ENCODE data around the gene RASAL1. TPM values are rescaled to one million over a fixed set of nuclear protein-coding genes. Genes with fewer than 3 reads are reported as not detected.

Gene RASAL1
- total RNA-seq, 1 donor from 2014 or later, result 2.2 TPM

GRCh38 chr12:113092607-113093408 is 42.8 kb downstream of the RASAL1 start:
- Mint-ChIP-seq H3K4me1 (ENCODE audit: low read depth) (peaks cover 7% of the 10 kb centered on the region), H3K27me3 (ENCODE audit: low read depth) (no peaks in the 10 kb centered on the region), H3K36me3 (ENCODE audit: low read depth) (no peaks in the 10 kb centered on the region), H3K27ac (no peak overlapping the region), H3K4me3 (ENCODE audit: low read depth) (no peak overlapping the region), H3K9me3 (no peaks in the 10 kb centered on the region)
- intact Hi-C loops (cut with micrococcal nuclease), result no loop called here
- no peak for DNase-seq (ENCODE audit: low spot score)

- peaks cover 10% of the 10 kb centered on the region for H3K4me1 Mint-ChIP-seq (ENCODE audit: low read depth)
- no peak for DNase-seq (ENCODE audit: low spot score)
- no peak overlapping the region for H3K4me3 Mint-ChIP-seq (ENCODE audit: low read depth)
- intact Hi-C loops (cut with micrococcal nuclease), result no loop called here
- no peaks in the 10 kb centered on the region for H3K9me3 Mint-ChIP-seq
- H3K27me3 Mint-ChIP-seq (ENCODE audit: low read depth), result no peaks in the 10 kb centered on the region
- no peaks in the 10 kb centered on the region for H3K36me3 Mint-ChIP-seq (ENCODE audit: low read depth)
- H3K27ac Mint-ChIP-seq, result no peak overlapping the region
These were observed 44.1 kb downstream of the RASAL1 start for GRCh38 chr12:113091506-113091905.

DNA sequence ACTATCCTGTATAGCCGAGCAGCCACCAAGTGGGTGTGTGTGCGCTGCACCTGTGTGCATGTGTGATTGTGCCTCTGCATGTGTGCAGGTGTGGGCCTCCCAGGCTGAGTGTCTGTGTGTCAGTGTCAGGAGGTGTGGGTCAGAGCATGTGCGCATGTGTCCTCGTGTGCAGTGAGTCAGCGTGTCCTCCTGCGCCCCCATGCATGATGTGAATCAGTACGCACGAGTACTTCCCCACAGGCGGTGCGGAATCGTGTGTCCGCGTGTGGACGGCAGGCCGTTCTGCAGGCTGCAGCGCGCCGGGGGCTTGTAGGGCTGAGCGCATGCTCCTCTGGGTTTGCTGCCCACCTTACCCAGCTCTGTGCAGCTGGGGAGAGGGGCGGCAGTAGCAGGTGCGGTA is 44.8 kb downstream of the RASAL1 start:
- no peak for DNase-seq (ENCODE audit: low spot score)
- Mint-ChIP-seq H3K27ac (no peak overlapping the region), H3K27me3 (ENCODE audit: low read depth) (no peaks in the 10 kb centered on the region), H3K36me3 (ENCODE audit: low read depth) (no peaks in the 10 kb centered on the region), H3K4me3 (ENCODE audit: low read depth) (no peak overlapping the region), H3K4me1 (ENCODE audit: low read depth) (peaks cover 14% of the 10 kb centered on the region), H3K9me3 (no peaks in the 10 kb centered on the region)
- intact Hi-C loops (cut with micrococcal nuclease), result no loop called here

- Mint-ChIP-seq H3K27ac (no peak overlapping the region), H3K36me3 (ENCODE audit: low read depth) (no peaks in the 10 kb centered on the region), H3K27me3 (ENCODE audit: low read depth) (no peaks in the 10 kb centered on the region), H3K9me3 (no peaks in the 10 kb centered on the region), H3K4me3 (ENCODE audit: low read depth) (no peak overlapping the region), H3K4me1 (ENCODE audit: low read depth) (peaks cover 14% of the 10 kb centered on the region)
- intact Hi-C loops (cut with micrococcal nuclease), result no loop called here
- no peak for DNase-seq (ENCODE audit: low spot score)
These were observed 45.7 kb downstream of the RASAL1 start for GRCh38 chr12:113089839-113090238.

DNA sequence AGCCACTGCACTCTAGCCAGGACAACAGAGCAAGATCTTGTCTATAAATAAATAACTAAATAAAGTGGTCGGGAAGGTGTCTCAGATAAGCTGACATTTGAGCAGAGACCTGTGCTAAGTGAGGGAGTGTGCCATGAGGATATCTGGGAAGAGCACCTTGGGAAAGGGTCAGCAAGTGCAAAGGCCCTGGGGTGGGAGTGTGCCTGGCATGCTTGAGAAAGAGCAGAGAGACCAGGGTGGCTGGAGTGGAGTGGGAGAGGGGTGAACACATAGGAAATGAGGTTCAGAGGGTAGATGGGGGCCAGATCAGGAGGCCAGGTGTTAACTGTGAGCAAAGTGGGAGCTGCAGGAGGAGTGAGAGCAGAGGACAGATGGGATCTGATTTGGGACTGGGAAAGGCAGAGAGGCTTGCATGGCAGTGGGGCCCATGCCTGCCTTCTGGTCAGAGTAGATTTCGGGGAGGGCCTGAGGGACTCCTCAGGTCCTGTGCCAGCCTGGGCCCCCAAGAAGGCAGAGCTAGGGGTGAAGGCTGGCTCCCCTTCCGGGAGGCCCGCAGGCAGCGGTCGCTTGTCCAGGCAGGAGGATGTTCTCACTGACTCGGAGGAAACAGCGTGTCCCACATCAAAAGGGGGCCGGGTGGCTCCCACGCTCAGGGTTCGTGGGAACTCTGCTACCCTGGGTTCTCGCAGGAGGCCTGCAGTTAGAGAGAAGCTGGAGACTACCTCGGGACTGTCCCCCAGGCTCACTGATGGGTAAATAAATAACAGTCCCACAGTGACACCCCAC is 46.4 kb downstream of the RASAL1 start:
- intact Hi-C loops (cut with micrococcal nuclease), result no loop called here
- H3K27ac Mint-ChIP-seq, result no peak overlapping the region
- H3K9me3 Mint-ChIP-seq, result no peaks in the 10 kb centered on the region
- no peaks in the 10 kb centered on the region for H3K36me3 Mint-ChIP-seq (ENCODE audit: low read depth)
- no peak for DNase-seq (ENCODE audit: low spot score)
- no peak overlapping the region for H3K4me3 Mint-ChIP-seq (ENCODE audit: low read depth)
- no peaks in the 10 kb centered on the region for H3K27me3 Mint-ChIP-seq (ENCODE audit: low read depth)
- H3K4me1 Mint-ChIP-seq (ENCODE audit: low read depth), result peaks cover 14% of the 10 kb centered on the region

DNA sequence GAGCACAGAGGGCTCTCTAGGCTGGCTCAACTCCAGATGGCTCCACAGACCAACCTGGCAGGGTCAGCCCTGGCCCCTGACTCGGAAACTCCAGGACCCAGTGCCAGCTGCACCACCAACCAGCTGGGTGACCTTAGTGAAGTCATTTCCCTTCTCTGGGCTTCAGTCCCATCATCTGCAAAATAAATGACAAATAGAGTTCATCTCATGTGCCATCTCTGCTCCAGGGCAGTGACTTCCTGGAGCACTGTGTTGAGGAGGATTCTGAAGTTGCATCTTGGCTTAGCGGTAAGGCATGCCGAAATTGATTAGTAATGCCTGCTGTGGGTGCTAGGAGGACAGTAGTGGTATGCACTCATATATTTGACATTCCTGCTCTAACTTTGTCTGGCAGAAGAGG is 47.5 kb downstream of the RASAL1 start:
- Mint-ChIP-seq H3K4me3 (ENCODE audit: low read depth) (no peak overlapping the region), H3K36me3 (ENCODE audit: low read depth) (no peaks in the 10 kb centered on the region), H3K4me1 (ENCODE audit: low read depth) (peaks cover 14% of the 10 kb centered on the region), H3K27me3 (ENCODE audit: low read depth) (no peaks in the 10 kb centered on the region), H3K27ac (no peak overlapping the region), H3K9me3 (no peaks in the 10 kb centered on the region)
- intact Hi-C loops (cut with micrococcal nuclease), result no loop called here
- no peak for DNase-seq (ENCODE audit: low spot score)

DNA sequence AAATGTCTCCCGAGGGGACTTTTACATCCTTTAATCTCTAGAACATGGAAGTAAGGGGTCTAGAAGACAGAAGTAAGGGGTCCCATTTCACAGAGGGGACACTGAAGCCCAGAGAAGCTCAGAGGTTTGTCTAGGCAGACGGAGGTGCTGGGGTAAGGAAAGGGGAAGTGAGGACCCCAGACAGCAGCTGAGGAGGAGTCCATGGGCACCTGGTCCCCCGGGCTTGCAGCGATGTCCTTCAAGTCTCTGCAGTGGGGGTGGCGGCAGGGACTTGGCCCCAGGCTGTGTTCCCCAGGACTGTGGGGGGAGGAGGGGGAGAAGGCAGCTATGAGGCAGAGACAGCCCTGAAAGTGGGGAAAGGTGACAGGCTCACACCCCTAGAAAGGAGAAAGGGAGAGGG is 48.4 kb downstream of the RASAL1 start:
- H3K9me3 Mint-ChIP-seq, result no peaks in the 10 kb centered on the region
- no peaks in the 10 kb centered on the region for H3K27me3 Mint-ChIP-seq (ENCODE audit: low read depth)
- no peak overlapping the region for H3K4me3 Mint-ChIP-seq (ENCODE audit: low read depth)
- H3K36me3 Mint-ChIP-seq (ENCODE audit: low read depth), result no peaks in the 10 kb centered on the region
- intact Hi-C loops (cut with micrococcal nuclease), result no loop called here
- no peak for DNase-seq (ENCODE audit: low spot score)
- H3K4me1 Mint-ChIP-seq (ENCODE audit: low read depth), result peaks cover 14% of the 10 kb centered on the region
- no peak overlapping the region for H3K27ac Mint-ChIP-seq

- Mint-ChIP-seq H3K9me3 (no peaks in the 10 kb centered on the region), H3K4me3 (ENCODE audit: low read depth) (no peak overlapping the region), H3K27ac (no peak overlapping the region), H3K4me1 (ENCODE audit: low read depth) (peaks cover 14% of the 10 kb centered on the region), H3K36me3 (ENCODE audit: low read depth) (no peaks in the 10 kb centered on the region), H3K27me3 (ENCODE audit: low read depth) (no peaks in the 10 kb centered on the region)
- no peak for DNase-seq (ENCODE audit: low spot score)
- intact Hi-C loops (cut with micrococcal nuclease), result no loop called here
These were observed 49.1 kb downstream of the RASAL1 start for GRCh38 chr12:113086249-113087164.

DNA sequence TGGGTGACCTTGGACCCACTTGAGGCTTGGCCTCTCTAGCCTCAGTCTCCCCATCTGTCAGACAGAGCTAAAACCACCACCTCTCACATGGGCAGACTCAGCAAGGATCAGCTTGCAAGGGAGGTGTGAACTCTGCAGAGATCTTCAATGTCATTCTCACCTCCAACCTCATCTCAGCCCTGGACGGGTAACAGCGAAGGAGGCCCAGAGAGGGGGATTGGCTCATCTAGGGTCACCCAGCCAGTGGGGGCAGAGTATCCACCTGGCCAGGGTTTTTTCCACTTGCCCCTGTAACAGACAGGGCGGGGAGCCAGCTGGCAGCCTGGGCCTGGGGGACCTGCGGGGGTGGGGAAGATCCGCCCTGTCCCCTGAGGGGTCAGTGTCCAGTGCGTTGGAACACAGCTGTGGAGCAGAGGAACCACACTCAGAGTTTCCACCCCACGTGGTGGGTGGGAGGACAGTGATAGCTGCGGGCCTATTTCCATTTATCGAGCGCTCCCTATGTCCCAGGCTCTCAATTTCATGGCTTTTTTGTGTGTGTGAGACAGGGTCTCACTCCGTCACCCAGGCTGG is 51.6 kb downstream of the RASAL1 start:
- Mint-ChIP-seq H3K27me3 (ENCODE audit: low read depth) (no peaks in the 10 kb centered on the region), H3K27ac (no peak overlapping the region), H3K9me3 (no peaks in the 10 kb centered on the region), H3K4me1 (ENCODE audit: low read depth) (peaks cover 7% of the 10 kb centered on the region), H3K4me3 (ENCODE audit: low read depth) (no peak overlapping the region), H3K36me3 (ENCODE audit: low read depth) (no peaks in the 10 kb centered on the region)
- DNase-seq (ENCODE audit: low spot score), result no peak
- intact Hi-C loops (cut with micrococcal nuclease), result no loop called here

- Mint-ChIP-seq H3K27me3 (ENCODE audit: low read depth) (no peaks in the 10 kb centered on the region), H3K4me1 (ENCODE audit: low read depth) (peaks cover 7% of the 10 kb centered on the region), H3K9me3 (no peaks in the 10 kb centered on the region), H3K27ac (no peak overlapping the region), H3K4me3 (ENCODE audit: low read depth) (no peak overlapping the region), H3K36me3 (ENCODE audit: low read depth) (no peaks in the 10 kb centered on the region)
- DNase-seq (ENCODE audit: low spot score), result no peak
- intact Hi-C loops (cut with micrococcal nuclease), result no loop called here
These were observed 52.9 kb downstream of the RASAL1 start for GRCh38 chr12:113082486-113083148.

DNA sequence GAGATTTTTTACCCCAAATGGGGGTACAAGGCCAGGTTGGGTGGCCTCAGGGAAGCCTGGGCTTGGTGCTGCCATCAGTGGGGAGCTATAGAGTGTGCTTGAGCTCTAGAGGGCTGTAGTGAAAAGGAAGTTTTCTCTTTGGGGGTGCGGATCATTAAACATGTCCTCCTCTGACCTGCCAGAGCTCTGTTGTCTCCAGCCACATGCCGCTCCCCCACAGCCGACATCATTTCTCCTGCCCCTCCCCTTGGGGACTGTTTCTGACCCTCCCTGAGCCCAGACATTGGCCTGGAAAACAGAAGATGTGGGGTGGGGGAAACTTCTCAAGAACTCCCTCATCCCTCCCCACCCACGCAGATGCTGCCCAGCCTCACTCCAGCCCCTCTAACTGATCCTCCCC is 53.7 kb downstream of the RASAL1 start:
- Mint-ChIP-seq H3K27ac (no peak overlapping the region), H3K4me1 (ENCODE audit: low read depth) (peaks cover 4% of the 10 kb centered on the region), H3K27me3 (ENCODE audit: low read depth) (no peaks in the 10 kb centered on the region), H3K4me3 (ENCODE audit: low read depth) (no peak overlapping the region), H3K9me3 (no peaks in the 10 kb centered on the region), H3K36me3 (ENCODE audit: low read depth) (no peaks in the 10 kb centered on the region)
- no peak for DNase-seq (ENCODE audit: low spot score)
- intact Hi-C loops (cut with micrococcal nuclease), result no loop called here

GRCh38 chr12:113077859-113078255 is 57.7 kb downstream of the RASAL1 start:
- H3K4me1 Mint-ChIP-seq (ENCODE audit: low read depth), result no peaks in the 10 kb centered on the region
- H3K27me3 Mint-ChIP-seq (ENCODE audit: low read depth), result no peaks in the 10 kb centered on the region
- H3K36me3 Mint-ChIP-seq (ENCODE audit: low read depth), result no peaks in the 10 kb centered on the region
- H3K4me3 Mint-ChIP-seq (ENCODE audit: low read depth), result no peak overlapping the region
- DNase-seq (ENCODE audit: low spot score), result no peak
- H3K27ac Mint-ChIP-seq, result no peak overlapping the region
- intact Hi-C loops (cut with micrococcal nuclease), result no loop called here
- H3K9me3 Mint-ChIP-seq, result no peaks in the 10 kb centered on the region
